ENCODE data around the gene FSTL3. TPM values are rescaled to one million over a fixed set of nuclear protein-coding genes. Genes with fewer than 3 reads are reported as not detected.

The FSTL3 gene
- total RNA-seq, 2 donors from 2014 or later: 72.4 to 236 TPM

DNA sequence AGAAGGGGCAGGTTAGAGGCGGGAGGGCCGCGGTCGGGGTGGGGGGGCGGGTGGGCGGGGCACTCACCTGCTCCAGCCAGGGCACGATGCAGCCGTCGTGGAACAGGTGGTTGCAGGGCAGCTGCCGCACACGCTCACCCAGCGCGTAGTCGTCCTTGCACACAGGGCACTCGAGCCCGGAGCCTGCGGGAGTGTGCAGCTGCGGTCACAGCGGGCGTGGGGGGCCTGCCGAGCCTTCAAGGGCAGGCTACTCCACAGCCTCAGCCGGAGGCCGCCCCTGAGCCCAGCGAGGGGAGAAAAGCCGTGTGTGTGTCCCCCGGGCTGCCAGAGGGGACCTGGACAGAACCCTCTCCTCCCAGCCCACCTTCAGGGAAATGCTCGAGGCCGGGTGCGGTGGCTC is 27.9 kb upstream of the FSTL3 start:
- Histone ChIP-seq H3K4me1 (no peaks in the 10 kb centered on the region), H3K27ac (no peak overlapping the region), H3K9me3 (no peaks in the 10 kb centered on the region), H3K4me3 (no peak overlapping the region), H3K36me3 (replicated peaks in 1 of 2; ENCODE audit: insufficient read depth in 1 of 2, low read depth in 2 of 2) (peaks cover 15 to 19% of the 10 kb centered on the region in 2 donors), H3K27me3 (no peaks in the 10 kb centered on the region)
- no peak for ATAC-seq
- WGBS, 2 donors: 84 to 91% methylated on average over 10 to 18 of the region's 29 CpGs
- intact Hi-C loops (cut with DNase I): no loop called here
- no peak for TF ChIP-seq POLR2A (IDR thresholded peaks at IDR 0.05)
- TF ChIP-seq, protein P1, sequence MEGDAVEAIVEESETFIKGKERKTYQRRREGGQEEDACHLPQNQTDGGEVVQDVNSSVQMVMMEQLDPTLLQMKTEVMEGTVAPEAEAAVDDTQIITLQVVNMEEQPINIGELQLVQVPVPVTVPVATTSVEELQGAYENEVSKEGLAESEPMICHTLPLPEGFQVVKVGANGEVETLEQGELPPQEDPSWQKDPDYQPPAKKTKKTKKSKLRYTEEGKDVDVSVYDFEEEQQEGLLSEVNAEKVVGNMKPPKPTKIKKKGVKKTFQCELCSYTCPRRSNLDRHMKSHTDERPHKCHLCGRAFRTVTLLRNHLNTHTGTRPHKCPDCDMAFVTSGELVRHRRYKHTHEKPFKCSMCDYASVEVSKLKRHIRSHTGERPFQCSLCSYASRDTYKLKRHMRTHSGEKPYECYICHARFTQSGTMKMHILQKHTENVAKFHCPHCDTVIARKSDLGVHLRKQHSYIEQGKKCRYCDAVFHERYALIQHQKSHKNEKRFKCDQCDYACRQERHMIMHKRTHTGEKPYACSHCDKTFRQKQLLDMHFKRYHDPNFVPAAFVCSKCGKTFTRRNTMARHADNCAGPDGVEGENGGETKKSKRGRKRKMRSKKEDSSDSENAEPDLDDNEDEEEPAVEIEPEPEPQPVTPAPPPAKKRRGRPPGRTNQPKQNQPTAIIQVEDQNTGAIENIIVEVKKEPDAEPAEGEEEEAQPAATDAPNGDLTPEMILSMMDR (IDR thresholded peaks at IDR 0.05): no peak
- no peak for DNase-seq

DNA sequence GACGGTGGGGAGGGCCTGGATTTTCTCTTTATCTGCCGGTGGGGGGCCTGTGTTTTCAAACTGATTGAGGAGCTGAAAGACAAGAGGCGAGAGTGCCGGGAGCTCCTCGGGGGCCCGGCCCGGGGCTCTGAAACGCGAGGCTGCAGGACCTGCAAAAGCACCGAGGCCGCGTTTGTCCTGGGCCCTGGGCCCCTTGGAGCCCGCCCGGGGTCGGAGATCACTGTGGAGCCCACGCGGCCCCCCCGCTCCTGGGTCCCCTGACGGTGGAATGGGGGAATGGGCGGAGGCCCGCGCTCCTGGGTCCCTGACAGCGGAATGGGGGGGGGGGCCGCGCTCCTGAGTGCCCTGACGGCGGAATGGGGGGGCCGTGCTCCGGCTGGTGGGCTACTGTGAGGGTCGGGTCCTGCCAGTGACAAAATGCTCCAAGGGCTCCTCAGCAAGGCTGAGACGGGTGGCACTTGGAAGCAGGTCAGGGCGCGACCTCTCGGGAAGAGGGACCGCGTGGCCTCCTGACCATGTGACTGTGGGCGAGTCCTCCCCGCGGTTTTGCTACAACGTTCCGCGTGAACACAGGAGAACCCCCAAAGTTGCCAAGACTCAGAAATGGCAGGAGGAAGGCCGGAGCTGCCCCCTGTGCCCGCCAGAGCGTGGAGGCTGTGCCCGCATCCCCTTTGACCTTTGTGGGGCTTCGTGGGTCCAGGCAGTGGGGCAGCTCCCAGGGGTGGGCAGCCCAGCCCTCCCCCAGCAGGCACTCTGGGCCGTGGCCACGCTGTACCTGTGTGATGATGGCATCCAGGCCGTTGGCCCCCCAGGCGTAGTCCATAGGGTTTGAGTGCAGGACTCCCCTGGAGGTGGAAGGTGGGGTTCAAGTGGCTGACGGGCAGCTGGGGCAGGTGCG is 27.0 kb upstream of the FSTL3 start:
- peaks cover 15 to 19% of the 10 kb centered on the region in 2 donors for H3K36me3 ChIP-seq (replicated peaks in 1 of 2; ENCODE audit: insufficient read depth in 1 of 2, low read depth in 2 of 2)
- DNase-seq: no peak

DNA sequence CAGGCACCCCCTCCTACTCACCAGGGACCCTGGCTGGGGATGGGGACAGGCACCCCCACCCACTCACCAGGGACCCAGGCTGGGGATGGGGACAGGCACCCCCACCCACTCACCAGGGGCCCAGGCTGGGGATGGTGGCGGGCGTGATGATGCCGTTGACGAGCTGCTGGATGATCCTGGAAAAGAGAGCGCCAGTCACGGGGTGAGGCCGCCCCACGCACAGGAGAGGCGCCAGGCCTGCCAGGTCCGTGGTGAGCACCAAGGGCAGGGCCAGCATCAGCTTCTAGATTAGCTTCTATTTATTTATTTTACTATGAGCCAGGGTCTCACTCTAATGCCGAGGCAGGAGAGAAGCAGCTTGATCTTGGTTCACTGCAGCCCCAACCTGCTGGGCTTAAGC is 26.1 kb upstream of the FSTL3 start:
- WGBS, 2 donors: 93% methylated on average over 10 to 11 of the region's 11 CpGs

More for the DNA sequence above, 27.0 kb upstream of the FSTL3 start:
- intact Hi-C loops (cut with DNase I): no loop called here
- Histone ChIP-seq H3K27me3 (no peaks in the 10 kb centered on the region), H3K9me3 (no peaks in the 10 kb centered on the region), H3K27ac (no peak overlapping the region), H3K4me3 (no peak overlapping the region), H3K4me1 (no peaks in the 10 kb centered on the region)
- 89 to 92% methylated on average over 11 to 49 of the region's 53 CpGs for WGBS, 2 donors
- no peak for TF ChIP-seq POLR2A (IDR thresholded peaks at IDR 0.05)
- TF ChIP-seq, protein P1 (IDR thresholded peaks at IDR 0.05): no peak
- ATAC-seq: no peak

DNA sequence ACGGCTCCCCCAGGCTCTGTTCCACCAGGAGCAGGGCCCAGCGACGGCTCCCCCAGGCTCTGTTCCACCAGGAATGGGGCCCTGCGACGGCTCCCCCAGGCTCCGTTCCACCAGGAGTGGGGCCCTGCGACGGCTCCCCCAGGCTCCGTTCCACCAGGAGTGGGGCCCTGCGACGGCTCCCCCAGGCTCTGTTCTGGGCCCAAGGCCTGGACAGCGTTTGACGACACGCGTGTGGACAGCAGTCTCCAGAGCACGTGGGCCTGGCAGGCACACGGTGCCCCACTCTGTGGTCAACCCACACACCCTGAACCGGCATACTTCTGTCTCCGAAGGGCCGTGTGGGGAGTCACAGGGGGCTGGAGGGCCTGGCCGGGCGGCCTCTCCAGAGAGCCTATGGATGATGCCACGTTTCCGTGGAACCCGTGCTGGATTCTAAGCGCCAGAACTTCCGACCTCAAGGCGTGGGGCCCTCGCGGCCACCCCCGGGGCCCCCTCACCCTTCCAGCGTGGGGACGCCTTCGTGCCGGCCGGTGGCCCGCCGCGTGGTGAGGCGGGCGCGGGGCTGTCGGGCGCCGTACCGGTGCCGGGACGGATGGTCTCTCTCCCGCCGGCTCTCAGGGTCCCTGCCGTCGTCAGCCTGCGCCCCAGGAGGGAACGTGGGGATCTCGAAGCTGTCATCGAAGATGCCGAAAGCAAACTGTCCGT is 24.9 kb upstream of the FSTL3 start:
- no peak for TF ChIP-seq POLR2A (IDR thresholded peaks at IDR 0.05)
- TF ChIP-seq, protein P1 (IDR thresholded peaks at IDR 0.05): no peak
- Histone ChIP-seq H3K4me1 (no peaks in the 10 kb centered on the region), H3K4me3 (no peak overlapping the region), H3K9me3 (no peaks in the 10 kb centered on the region), H3K36me3 (replicated peaks in 1 of 2; ENCODE audit: insufficient read depth in 1 of 2, low read depth in 2 of 2) (peaks cover 15 to 19% of the 10 kb centered on the region in 2 donors), H3K27me3 (no peaks in the 10 kb centered on the region), H3K27ac (no peak overlapping the region)
- ATAC-seq (no peak), DNase-seq (no peak)
- intact Hi-C loops (cut with DNase I): no loop called here
- WGBS, 2 donors: 94 to 96% methylated on average over 30 to 34 of the region's 58 CpGs

More for the DNA sequence above, 26.1 kb upstream of the FSTL3 start:
- no peak for DNase-seq
- no peak overlapping the region for H3K4me3 ChIP-seq
- H3K9me3 ChIP-seq: no peaks in the 10 kb centered on the region
- no peaks in the 10 kb centered on the region for H3K27me3 ChIP-seq
- intact Hi-C loops (cut with DNase I): no loop called here
- TF ChIP-seq, protein P1 (IDR thresholded peaks at IDR 0.05): no peak
- TF ChIP-seq POLR2A (IDR thresholded peaks at IDR 0.05): no peak
- no peaks in the 10 kb centered on the region for H3K4me1 ChIP-seq
- no peak for ATAC-seq
- peaks cover 15 to 19% of the 10 kb centered on the region in 2 donors for H3K36me3 ChIP-seq (replicated peaks in 1 of 2; ENCODE audit: insufficient read depth in 1 of 2, low read depth in 2 of 2)
- no peak overlapping the region for H3K27ac ChIP-seq
